DMS 273 treated with DMSO at 0.1 percent for 48 hours (cell line): ENCODE data around the gene ZNF607.
"Not testable (repeated sequence)": the region's sequence is repeated elsewhere in the genome, so short reads cannot be mapped to it uniquely, and the experiment has no call there.

ENCODE experiments used
- DNase-seq: peaks from one replicate; lab custom pipeline; 2025; lab: John Stamatoyannopoulos, UW

The ZNF607 gene

GRCh38 chr19:37719111-37719926 lies at the start of gene ZNF607:
Gene ZNF607, minus strand, starts transcription at chr19:37719761. Its CDS starts 8,143 bp downstream, at chr19:37711618.
- peak; percentile 86 for DNase-seq

DNA sequence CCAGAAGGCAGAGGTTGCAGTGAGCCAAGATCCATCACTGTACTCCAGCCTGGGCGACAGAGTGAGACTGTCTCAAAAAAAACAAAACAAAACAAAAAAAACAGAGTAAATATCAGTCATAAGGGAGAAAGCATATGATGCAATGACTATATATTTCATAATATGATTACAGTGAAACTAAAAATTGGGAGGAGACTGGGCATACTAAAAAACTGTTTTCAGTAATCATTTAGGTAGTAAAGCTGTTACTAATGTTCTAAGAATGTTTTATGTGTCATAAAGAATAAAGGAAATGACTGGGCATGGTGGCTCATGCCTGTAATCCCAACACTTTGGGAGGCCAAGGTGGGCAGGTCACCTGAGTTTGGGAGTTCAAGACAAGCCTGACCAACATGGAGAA lies 43.9 kb upstream of the ZNF607 start:
- DNase-seq, result no peak

DNA sequence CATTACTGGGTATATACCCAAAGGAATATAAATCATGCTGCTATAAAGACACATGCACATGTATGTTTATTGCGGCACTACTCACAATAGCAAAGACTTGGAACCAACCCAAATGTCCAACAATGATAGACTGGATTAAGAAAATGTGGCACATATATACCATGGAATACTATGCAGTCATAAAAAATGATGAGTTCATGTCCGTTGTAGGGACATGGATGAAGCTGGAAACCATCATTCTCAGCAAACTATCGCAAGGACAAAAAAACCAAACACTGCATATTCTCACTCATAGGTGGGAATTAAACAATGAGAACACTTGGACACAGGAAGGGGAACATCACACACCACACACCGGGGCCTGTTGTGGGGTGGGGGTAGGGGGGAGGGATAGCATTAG lies 38.1 kb upstream of the ZNF607 start:
- not testable (repeated sequence) for DNase-seq

DNA sequence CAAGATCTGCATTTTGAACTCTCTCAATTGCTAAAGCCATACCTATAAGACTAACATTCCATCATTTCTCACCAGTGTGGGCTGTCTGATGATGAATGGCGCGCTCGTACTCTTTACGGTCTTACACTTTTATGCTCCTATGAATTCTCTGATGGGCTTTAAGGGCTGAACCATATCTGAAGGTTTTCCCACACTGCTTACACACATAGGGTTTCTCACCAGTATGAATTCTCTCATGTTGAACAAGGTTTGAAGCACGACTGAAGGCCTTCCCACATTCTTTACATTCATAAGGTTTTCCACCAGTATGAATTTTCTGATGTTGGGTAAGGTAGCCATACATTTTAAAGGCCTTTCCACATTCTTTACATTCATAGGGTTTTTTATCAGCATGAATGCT lies 18.8 kb upstream of the ZNF607 start:
- no peak for DNase-seq

GRCh38 chr19:37725181-37725580 lies 5.6 kb upstream of the ZNF607 start:
- no peak for DNase-seq

DNA sequence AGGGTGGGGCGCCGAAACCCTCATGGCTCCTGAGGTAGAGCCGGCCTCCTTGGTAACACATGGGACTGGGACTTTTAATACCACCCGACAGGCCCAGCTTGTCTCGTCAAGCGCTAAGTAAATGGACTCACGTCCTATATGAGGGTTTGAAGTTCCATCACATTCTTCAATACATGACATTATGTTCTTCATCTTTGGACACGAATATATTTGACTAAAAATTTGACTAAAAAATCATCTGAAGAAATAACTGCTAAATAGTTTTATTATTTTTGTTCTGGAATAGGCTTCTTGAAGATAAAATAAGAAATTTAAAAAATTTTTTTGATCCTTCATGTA lies 335 bp upstream of the ZNF607 start:
- no peak for DNase-seq

- DNase-seq, result no peak
These were observed 1.3 kb downstream of the ZNF607 start for GRCh38 chr19:37718304-37718703.

- DNase-seq, result no peak
These were observed 3.4 kb downstream of the ZNF607 start for GRCh38 chr19:37716140-37716539.

DNA sequence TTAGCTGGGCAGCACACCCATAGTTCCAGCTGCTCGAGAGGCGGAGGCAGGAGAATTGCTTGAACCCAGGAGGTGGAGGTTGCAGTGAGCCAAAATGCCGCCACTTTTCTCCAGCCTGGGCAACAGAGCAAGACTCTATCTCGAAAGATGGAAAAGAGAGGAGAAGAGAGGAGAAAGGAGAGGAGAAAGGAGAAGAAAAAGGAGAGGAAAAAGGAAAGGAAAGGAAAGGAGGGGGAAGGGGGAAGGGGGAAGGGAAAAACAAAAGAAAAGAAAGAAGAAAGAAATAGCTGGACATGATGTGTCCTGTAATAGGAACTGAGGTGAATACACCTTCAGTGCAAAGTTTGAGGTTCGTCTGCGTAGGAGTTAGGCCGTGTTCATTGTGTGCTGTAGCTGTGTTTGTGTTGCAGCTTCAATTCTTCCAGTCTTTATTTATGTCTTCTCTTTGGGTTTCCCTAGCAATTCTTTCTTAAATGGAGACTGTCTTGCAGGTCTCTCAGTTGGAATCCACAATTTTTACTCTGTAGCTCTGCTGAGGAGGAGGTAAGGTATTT lies 13.4 kb downstream of the ZNF607 start:
- no peak for DNase-seq

GRCh38 chr19:37699057-37699456 lies 20.5 kb downstream of the ZNF607 start:
- no peak for DNase-seq

DNA sequence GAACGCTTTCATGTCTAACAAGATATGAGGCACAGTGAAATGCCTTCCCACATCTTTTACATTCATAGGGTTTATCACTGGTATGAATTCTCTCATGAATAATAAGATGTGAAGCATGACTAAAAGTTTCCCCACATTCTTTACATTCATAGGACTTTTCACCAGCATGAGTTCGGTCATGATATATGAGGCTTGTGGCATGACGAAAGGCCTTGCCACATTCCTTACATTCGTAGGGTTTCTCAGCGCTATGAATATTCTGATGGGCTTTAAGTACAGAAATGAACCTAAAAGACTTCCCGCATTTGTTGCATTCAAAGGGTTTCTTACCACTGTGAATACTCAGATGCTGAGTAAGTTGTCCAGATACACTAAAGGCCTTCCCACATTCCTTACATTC lies 21.3 kb downstream of the ZNF607 start:
- no peak for DNase-seq

GRCh38 chr19:37695144-37695899 lies 24.2 kb downstream of the ZNF607 start:
- DNase-seq, result no peak

GRCh38 chr19:37692956-37693620 lies 26.5 kb downstream of the ZNF607 start:
- DNase-seq, result no peak

- DNase-seq, result peak; percentile 48
These were observed 27.6 kb downstream of the ZNF607 start for GRCh38 chr19:37691881-37692504.

DNA sequence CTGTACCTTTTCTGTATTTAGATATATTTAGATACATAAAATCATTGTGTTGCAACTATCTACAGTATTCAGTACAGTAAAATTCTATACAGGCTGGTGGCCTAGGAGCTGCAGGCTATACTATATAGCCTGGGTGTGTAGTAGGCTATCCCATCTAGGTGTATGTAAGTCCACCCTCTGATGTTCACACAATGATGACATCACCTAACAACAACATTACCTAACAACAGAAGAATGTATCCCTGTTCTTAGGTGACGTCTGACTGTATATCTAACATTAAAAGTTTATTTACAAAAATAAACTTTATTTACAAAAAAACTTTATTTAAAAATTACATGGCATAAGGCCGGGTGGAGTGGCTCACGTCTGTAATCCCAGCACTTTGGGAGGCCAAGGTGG lies 36.0 kb downstream of the ZNF607 start:
- no peak for DNase-seq

DNA sequence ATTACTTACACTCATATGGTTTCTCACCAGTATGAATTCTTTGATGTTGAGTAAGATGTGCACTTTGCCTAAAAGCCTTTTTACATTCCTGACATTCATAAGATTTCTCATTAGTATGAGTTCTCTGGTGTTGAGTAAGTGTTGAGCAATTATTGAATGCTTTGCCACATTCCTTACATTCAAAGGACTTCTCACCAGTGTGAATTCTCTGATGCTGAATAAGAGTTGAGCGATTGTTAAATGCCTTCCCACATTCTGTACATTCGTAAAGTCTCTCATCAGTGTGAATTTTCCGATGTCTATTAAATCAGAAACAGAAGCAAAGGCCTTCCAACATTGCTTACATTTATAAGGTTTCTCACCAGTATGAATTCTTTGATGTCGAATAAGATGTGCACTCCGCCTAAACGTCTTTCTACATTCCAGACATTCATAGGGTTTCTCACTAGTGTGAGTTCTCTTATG lies 50.1 kb downstream of the ZNF607 start:
- DNase-seq, result no peak

- DNase-seq, result not testable (repeated sequence)
These were observed 62.4 kb downstream of the ZNF607 start for GRCh38 chr19:37657157-37657556.

GRCh38 chr19:37655689-37656371 lies 63.7 kb downstream of the ZNF607 start:
- DNase-seq, result peak; percentile 85

- peak; percentile 85 for DNase-seq
These were observed 64.3 kb downstream of the ZNF607 start, which contains the start of gene ZFP30 for GRCh38 chr19:37655301-37655688. Gene ZFP30, minus strand, starts transcription at chr19:37655465. Its CDS starts 7,643 bp downstream, at chr19:37647822.

DNA sequence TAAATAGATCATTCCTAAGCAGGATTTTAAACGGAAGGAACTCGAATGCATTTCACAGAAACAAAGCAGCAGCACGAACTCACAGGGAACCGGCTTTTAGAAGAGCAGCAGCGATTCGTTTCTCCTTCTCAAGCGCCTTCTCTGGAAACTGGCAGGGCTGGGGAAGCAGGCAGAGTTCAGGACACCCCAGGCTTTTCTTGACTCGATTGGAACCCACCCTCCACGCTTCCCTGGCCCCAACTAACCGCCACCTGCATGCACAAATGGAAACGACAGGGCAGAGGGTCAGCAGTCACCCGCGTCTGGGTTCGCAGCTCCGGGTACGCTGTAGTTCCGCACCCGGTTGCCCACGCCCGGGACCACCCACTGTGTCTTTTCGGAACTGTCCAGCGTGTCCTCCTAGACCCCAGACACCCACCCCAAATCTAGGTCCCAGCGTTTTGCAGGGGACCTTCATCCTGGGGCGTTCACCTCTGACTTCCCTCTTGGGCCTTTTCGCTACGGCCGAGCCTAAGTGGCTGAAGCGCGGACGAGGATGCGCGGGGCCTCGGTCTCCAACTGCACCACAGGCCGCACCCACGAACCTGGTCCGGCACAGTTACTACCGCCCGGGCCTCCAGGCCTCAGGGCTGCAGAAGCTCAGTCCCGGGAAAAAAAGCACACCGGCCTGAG lies 64.8 kb downstream of the ZNF607 start:
- DNase-seq, result no peak

DNA sequence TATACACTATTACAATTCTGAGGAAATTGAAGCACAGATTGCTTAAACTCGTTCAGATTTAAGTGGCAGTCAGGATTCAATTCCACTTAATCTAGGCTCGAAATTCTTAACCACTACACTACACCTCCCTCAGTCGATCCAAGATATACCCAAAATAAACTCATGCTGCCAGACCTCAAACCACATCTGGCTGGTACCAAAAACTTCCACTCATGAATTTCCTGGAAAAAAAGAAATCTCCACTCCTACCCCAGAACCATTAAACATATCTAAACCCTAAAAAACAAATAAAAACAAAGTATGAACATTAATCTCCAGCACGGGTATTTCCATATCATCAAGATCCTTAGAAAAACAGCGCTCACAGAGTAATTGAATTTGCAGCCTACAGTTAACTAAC lies 65.4 kb downstream of the ZNF607 start:
- DNase-seq, result no peak
